TTC549 (cell line): Measurements from ENCODE around the gene TBC1D21.

Source experiments
- FAIRE-seq: peaks from 2 replicates; lab custom pipeline; 2012; peaks lifted over from hg19 to GRCh38; lab: Jason Lieb, UNC

Gene TBC1D21, protein sequence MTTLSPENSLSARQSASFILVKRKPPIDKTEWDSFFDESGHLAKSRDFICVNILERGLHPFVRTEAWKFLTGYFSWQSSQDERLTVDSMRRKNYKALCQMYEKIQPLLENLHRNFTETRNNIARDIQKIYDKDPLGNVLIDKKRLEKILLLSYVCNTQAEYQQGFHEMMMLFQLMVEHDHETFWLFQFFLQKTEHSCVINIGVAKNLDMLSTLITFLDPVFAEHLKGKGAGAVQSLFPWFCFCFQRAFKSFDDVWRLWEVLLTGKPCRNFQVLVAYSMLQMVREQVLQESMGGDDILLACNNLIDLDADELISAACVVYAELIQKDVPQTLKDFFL

GRCh38 chr15:73873456-73873855 lies at the start of gene TBC1D21:
TSS of gene TBC1D21 (plus strand) at chr15:73873564. CDS start at chr15:73873710, 146 bp downstream.
- no peak for FAIRE-seq

GRCh38 chr15:73826711-73827251 lies 46.6 kb upstream of the TBC1D21 start:
- FAIRE-seq: no peak

DNA sequence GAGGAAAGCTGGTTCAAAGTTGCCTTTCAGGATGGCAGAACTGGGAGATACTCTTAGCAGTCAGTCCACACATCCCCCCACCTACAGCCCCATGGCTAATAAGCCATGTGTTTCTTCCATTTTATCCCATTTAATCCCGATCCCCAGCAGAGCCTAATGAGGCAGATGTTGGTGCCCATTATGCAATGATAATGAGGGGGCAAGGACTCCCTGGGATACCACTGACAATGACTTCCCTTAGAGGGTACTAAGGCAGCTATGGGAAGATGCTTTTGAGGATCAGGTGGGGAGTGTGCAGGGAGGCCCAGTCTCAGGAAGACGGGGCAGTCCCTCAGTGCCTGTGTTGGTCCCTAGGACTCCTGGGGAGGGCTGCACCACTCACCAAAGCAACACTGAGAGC lies 43.8 kb upstream of the TBC1D21 start:
- no peak for FAIRE-seq

GRCh38 chr15:73832657-73833056 lies 40.7 kb upstream of the TBC1D21 start:
- no peak for FAIRE-seq

DNA sequence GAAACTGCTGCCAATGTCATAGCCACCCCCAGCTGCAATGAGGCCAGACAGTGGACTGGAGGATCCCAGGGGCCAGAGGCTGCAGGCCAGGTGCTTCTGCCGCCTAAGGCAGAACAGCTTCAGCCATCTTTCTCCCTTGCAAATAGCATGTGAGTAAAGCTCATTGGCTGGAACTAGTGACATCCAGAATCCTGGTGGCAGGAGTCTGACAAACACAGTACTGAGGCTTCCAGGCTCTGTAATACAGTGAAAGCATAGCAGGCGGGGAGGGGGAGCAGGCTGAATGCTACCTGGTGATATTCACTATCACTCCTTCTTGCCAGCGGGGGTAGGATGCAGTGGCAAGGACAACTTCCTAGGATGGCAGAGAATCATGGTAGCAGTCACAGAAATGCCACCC lies 36.5 kb upstream of the TBC1D21 start:
- no peak for FAIRE-seq

GRCh38 chr15:73838831-73839426 lies 34.4 kb upstream of the TBC1D21 start:
- no peak for FAIRE-seq

GRCh38 chr15:73839699-73840377 lies 33.5 kb upstream of the TBC1D21 start:
- no peak for FAIRE-seq

GRCh38 chr15:73840771-73841170 lies 32.6 kb upstream of the TBC1D21 start:
- no peak for FAIRE-seq

GRCh38 chr15:73841756-73842725 lies 31.3 kb upstream of the TBC1D21 start:
- FAIRE-seq: no peak

GRCh38 chr15:73843787-73844186 lies 29.6 kb upstream of the TBC1D21 start:
- no peak for FAIRE-seq

GRCh38 chr15:73844356-73844755 lies 29.0 kb upstream of the TBC1D21 start:
- FAIRE-seq: no peak

DNA sequence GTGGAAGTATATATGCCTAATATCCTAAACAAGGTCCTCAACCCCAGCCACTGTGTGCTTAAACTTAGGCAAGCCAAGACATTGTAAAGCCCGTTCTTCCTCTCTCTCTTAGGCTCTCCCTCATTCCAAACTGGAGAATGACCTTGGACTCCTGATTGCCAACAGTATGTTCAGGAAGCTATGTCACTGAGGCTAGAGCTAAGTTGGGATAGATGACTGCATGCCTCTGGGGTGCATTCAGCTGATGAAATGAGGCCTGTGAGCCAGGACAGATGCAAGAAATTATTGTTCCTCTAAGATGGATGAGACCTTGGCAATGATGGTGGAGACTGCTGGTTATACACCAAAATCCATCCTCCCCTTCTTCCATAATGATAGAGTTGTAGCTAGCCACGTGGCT lies 27.9 kb upstream of the TBC1D21 start:
- FAIRE-seq: no peak

GRCh38 chr15:73845907-73846306 lies 27.5 kb upstream of the TBC1D21 start:
- FAIRE-seq: no peak

GRCh38 chr15:73849641-73850040 lies 23.7 kb upstream of the TBC1D21 start:
- FAIRE-seq: no peak

DNA sequence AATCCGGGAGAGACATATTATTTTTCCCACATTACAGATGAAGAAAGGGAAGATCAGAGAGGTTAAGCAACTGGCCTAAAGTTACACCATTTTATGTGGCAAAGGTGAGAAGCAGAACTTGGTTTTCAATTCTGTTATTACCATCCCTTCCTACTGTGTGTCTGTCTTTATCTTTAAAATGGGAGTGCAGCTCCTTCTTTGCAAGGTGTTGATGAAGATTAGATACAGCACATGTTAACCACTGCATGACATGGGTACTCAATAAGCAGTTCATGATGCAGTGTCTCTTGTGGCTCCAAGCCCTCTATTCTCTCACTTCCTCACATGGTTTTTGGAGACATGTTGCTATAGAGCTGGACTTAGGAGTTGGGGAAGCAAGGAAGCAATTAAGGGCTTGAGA lies 23.1 kb upstream of the TBC1D21 start:
- no peak for FAIRE-seq

DNA sequence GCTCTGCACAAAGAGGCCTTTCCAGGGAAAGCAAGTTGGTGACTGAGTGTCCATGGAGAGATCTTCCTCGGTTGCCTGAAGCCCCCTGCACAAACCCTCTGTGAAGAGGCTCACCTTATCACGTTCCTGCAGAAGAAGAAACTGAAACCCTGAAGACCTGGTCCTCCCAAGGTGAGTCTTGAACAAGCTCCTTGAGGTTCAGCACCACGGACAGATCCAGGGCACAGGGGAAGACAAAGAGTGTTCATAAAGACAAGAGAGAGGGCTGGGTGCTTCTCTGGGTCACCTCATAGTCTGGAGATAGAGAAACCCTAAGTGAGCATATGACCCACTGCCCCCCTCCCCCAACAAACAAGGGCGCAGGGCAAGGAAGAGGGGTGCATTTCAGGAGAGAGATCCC lies 21.7 kb upstream of the TBC1D21 start:
- FAIRE-seq: no peak

DNA sequence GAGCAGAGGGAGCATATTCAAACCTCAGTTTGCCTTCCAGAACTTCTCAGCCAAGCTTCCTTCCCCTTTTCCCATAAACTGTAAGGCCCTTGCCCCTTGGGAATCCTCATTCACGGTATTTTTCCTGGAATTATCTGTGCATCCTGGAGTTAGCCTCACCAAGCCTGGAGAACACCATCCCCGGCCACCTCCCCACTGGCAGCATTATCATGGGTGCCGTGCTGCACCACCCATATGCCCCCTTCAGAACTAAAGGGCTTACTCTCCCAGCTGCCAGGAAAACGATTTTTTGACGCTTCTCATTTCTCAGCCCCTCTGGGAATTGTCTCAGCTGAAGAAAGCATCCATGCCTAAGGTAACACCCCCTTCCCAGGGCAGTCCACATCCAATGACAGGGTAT lies 20.9 kb upstream of the TBC1D21 start:
- no peak for FAIRE-seq

- FAIRE-seq: no peak
Observed at GRCh38 chr15:73854265-73854664, 19.1 kb upstream of the TBC1D21 start.

- no peak for FAIRE-seq
Observed at GRCh38 chr15:73856458-73857192, 16.7 kb upstream of the TBC1D21 start.

DNA sequence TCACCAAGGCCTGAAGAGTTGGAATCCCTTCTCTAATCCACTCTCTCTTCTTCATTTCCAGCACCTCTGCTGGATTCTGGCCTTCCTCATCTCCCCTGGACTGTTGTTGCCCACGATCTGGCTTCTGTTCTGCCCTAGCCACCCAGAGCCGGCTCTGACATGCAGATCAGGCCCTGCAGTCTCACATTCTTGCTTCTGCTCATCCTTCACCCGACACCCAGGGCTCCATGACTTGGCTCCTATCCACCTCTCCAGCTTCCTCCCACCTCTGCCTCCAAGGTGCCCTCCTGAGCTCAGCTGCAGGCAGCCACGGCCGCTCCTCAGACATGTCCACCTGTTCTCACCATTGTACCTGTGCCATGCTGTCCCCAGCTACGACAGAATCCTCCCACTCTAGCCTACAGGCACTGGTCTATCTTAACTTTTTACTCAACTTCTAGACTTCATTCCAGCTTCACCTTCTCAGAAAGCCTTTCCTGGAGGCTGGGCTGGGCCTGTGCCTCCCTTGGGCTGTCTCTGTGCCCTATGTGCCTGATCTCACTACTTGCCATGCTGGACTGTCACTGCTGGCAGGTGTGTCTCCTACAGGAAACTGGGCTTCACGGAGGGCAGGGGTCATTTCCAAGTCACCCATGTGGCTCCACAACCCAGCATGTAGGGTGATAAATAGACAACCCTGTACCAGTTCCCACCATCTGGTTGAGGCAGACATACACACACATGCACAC lies 16.0 kb upstream of the TBC1D21 start:
- FAIRE-seq: no peak

DNA sequence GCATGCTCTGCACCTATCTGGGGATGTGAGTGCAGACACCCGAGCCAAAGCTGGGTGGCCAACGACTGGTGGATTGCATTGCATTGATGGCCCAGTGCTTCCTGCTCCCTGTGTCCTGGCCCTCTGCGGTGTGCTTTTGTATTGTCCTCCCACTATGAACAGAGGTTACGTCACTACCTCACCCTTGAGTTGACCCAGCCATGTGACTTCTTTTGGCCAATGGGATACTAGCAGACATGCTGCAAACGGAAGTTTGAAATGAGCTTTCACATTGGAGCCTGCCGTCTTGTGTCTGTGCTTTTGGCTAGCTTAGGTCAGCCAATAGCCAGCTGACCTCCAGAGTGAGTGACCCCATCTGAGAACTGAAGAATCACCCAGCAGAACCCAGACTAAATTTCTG lies 15.3 kb upstream of the TBC1D21 start:
- FAIRE-seq: no peak
